Measurements from ENCODE around the gene TSHZ1. TPM values are rescaled to one million over a fixed set of nuclear protein-coding genes. Genes with fewer than 3 reads are reported as not detected.

The TSHZ1 gene
- total RNA-seq, 1 experiment from 2014 or later, result 7.4 TPM

DNA sequence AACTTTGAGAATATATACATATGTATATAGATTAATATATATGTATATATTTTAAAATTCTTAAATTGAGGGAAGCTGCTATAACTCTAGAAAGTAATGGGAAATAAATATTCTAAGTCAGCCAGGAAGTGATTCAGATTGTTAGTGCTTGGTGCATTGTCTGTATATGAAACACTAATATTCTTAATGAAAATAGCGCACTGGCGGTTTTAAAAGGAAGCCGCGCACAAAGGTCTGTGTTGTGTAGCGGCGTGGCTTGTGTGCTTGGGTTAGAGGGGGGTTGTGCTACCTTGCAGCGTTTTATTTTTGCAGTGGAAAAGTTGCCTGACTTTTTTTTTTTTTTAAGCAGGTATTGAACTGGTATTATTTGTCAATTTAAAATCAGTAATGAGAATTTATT, 11.3 kb downstream of the TSHZ1 start:
- ChIA-PET POLR2A (ENCODE audit: unreplicated experiment) (no interaction called here), CTCF (no interaction called here)
- H3K4me1 ChIP-seq (replicated peaks; ENCODE audit: insufficient read depth), result no peaks in the 10 kb centered on the region
- no peaks in the 10 kb centered on the region for H3K9me2 ChIP-seq (ENCODE audit: insufficient read depth)
- DNase-seq, result no peak
- H3K27ac ChIP-seq, result no peak overlapping the region
- intact Hi-C loops (cut with micrococcal nuclease; ENCODE audit: unreplicated experiment), result no loop called here
- no peaks in the 10 kb centered on the region for H3K79me2 ChIP-seq (ENCODE audit: low read depth)
- no peak overlapping the region for H3K4me2 ChIP-seq
- no peaks in the 10 kb centered on the region for H3F3A ChIP-seq (ENCODE audit: insufficient read depth, low read depth)
- H2AFZ ChIP-seq, result no peak overlapping the region
- H4K20me1 ChIP-seq (ENCODE audit: insufficient read depth), result no peaks in the 10 kb centered on the region
- BruUV-seq (replicated peaks), result no TSS peak
- TF ChIP-seq, protein P1, sequence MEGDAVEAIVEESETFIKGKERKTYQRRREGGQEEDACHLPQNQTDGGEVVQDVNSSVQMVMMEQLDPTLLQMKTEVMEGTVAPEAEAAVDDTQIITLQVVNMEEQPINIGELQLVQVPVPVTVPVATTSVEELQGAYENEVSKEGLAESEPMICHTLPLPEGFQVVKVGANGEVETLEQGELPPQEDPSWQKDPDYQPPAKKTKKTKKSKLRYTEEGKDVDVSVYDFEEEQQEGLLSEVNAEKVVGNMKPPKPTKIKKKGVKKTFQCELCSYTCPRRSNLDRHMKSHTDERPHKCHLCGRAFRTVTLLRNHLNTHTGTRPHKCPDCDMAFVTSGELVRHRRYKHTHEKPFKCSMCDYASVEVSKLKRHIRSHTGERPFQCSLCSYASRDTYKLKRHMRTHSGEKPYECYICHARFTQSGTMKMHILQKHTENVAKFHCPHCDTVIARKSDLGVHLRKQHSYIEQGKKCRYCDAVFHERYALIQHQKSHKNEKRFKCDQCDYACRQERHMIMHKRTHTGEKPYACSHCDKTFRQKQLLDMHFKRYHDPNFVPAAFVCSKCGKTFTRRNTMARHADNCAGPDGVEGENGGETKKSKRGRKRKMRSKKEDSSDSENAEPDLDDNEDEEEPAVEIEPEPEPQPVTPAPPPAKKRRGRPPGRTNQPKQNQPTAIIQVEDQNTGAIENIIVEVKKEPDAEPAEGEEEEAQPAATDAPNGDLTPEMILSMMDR (conservative IDR thresholded peaks at IDR 0.05), result no peak
- TF ChIP-seq EZH2 (IDR thresholded peaks at IDR 0.05; ENCODE audit: low read depth), result no peak
- H3K27me3 ChIP-seq (ENCODE audit: insufficient read depth, low read depth), result no peaks in the 10 kb centered on the region
- no peaks in the 10 kb centered on the region for H3K9me3 ChIP-seq (ENCODE audit: insufficient read depth, low read depth)
- H3K4me3 ChIP-seq, result no peak overlapping the region
- H3K36me3 ChIP-seq (ENCODE audit: low read depth), result no peaks in the 10 kb centered on the region

DNA sequence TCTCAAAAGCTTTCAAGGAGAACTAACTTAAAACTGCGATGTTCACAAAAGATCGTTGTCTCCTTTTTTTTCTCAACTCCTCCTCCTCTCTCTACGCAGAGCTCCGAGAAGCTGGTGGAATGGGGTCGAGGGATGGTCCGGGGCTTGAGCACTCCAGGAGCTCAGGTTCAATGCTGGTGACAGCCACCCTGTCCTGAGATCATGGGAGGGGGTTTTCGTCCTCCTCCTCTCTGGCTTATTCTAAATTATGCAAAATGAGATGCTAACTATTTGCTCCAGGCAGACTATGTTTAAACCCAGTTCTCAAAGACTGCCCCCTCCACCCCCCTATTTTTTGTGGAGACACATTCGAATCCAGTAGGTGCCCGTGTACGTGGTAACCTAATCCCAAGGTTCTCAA, 11.8 kb downstream of the TSHZ1 start:
- TF ChIP-seq EZH2 (IDR thresholded peaks at IDR 0.05; ENCODE audit: low read depth), result no peak
- TF ChIP-seq, protein P1 (conservative IDR thresholded peaks at IDR 0.05), result no peak

DNA sequence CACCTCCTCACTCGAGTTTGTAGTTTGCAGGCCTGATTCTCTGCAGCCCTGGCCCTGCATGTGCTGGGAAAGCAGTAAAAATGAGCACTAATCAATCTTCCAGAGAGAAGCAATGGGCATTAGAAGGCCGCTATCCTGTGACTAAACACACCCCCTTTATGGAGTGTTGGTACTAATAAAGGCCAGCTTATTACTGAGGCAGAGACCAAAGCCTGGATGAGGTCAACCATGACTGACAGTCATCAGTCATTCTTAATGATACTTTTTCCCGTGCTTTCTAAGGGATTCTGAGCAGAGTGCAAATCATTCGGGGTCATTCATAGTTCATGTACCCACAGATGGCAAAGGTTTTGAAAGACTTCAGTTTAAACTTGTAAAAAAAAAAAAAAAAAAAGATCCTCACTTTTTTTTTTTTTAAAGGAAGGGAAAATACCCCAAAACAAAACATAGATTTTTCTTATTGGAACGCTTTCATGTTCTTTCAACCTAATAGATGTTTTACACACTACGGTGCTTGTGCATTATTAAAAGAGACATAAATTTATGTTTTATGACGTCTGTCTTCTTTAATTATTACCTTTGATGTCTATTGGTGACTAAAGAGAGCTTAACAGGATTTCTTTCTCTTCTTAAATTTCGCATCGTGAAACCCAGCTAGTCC, 13.2 kb downstream of the TSHZ1 start:
- Histone ChIP-seq H3K36me3 (ENCODE audit: low read depth) (no peaks in the 10 kb centered on the region), H3K79me2 (ENCODE audit: low read depth) (no peaks in the 10 kb centered on the region), H3K4me1 (replicated peaks; ENCODE audit: insufficient read depth) (no peaks in the 10 kb centered on the region), H3K27me3 (ENCODE audit: insufficient read depth, low read depth) (no peaks in the 10 kb centered on the region), H3K9me3 (ENCODE audit: insufficient read depth, low read depth) (no peaks in the 10 kb centered on the region), H3K9me2 (ENCODE audit: insufficient read depth) (no peaks in the 10 kb centered on the region), H4K20me1 (ENCODE audit: insufficient read depth) (no peaks in the 10 kb centered on the region), H3K4me3 (no peak overlapping the region), H2AFZ (no peak overlapping the region), H3K4me2 (no peak overlapping the region), H3K27ac (no peak overlapping the region), H3F3A (ENCODE audit: insufficient read depth, low read depth) (no peaks in the 10 kb centered on the region)
- TF ChIP-seq EZH2 (IDR thresholded peaks at IDR 0.05; ENCODE audit: low read depth), result no peak
- TF ChIP-seq, protein P1 (conservative IDR thresholded peaks at IDR 0.05), result no peak
- no TSS peak for BruUV-seq (replicated peaks)
- POLR2A ChIA-PET (ENCODE audit: unreplicated experiment), result no interaction called here
- no peak for DNase-seq
- CTCF ChIA-PET, result no interaction called here
- intact Hi-C loops (cut with micrococcal nuclease; ENCODE audit: unreplicated experiment), result no loop called here

More for the DNA sequence above, 11.8 kb downstream of the TSHZ1 start:
- ChIA-PET CTCF (no interaction called here), POLR2A (ENCODE audit: unreplicated experiment) (no interaction called here)
- Histone ChIP-seq H3K4me2 (no peak overlapping the region), H3K4me3 (no peak overlapping the region), H3F3A (ENCODE audit: insufficient read depth, low read depth) (no peaks in the 10 kb centered on the region), H3K4me1 (replicated peaks; ENCODE audit: insufficient read depth) (no peaks in the 10 kb centered on the region), H3K27ac (no peak overlapping the region), H3K79me2 (ENCODE audit: low read depth) (no peaks in the 10 kb centered on the region), H3K27me3 (ENCODE audit: insufficient read depth, low read depth) (no peaks in the 10 kb centered on the region), H3K9me2 (ENCODE audit: insufficient read depth) (no peaks in the 10 kb centered on the region), H4K20me1 (ENCODE audit: insufficient read depth) (no peaks in the 10 kb centered on the region), H2AFZ (no peak overlapping the region), H3K9me3 (ENCODE audit: insufficient read depth, low read depth) (no peaks in the 10 kb centered on the region), H3K36me3 (ENCODE audit: low read depth) (no peaks in the 10 kb centered on the region)
- no TSS peak for BruUV-seq (replicated peaks)
- DNase-seq, result no peak
- intact Hi-C loops (cut with micrococcal nuclease; ENCODE audit: unreplicated experiment), result no loop called here

All from PC-9 (cell line).